HepG2 (cell line): ENCODE results near the gene WWC1. TPM values are rescaled to one million over a fixed set of nuclear protein-coding genes. Genes with fewer than 3 reads are reported as not detected.
A peak's percentile ranks its signal among the peaks of the same experiment; 100 is the strongest.

Experiments used
- ATAC-seq: fragments of 200-7000 bp; cut with Tn5 transposase; 3 replicates; pipeline ENCODE4 v1.9.1; 2020; ENCODE audit warnings: mild to moderate bottlenecking, moderate library complexity
- BruUV-seq: library from RNA; stranded (reverse); fragments of 400-500 nt; replicated peaks from 2 replicates; lab custom pipeline; 2021; lab: Mats Ljungman, UMichigan
- CTCF ChIA-PET: fragments of 300-600 bp; formaldehyde crosslinking; extraction: SDS; loops from one replicate; lab custom pipeline; 2021; ENCODE audit warnings: low total read pairs, inconsistent platforms, low intra/inter-chr PET ratio; lab: Yijun Ruan, JAX
- POLR2A ChIA-PET: fragments of 350-600 bp; sonication (Branson Sonifier 250); formaldehyde crosslinking; loops from one replicate; lab custom pipeline; 2020; ENCODE audit warnings: antibody characterized with exemption, inconsistent platforms; lab: Yijun Ruan, JAX
- DNase-seq: peaks from one replicate; pipeline ENCODE4 v3.0.0-alpha.2; 2015; ENCODE audit warnings: low spot score
- FAIRE-seq: peaks from 3 replicates; lab custom pipeline; 2011; peaks lifted over from hg19 to GRCh38; lab: Jason Lieb, UNC
- H2AFZ ChIP-seq: one replicate; pipeline ENCODE4 v1.6.1; 2011; ENCODE audit warnings: low read length, inconsistent platforms
- H3K27ac ChIP-seq: fragments of 300-600 bp; 3 replicates; pipeline ENCODE4 v1.8.0; 2011; ENCODE audit warnings: mixed run types, mild to moderate bottlenecking, mixed read lengths, low read length, inconsistent platforms; ENCODE audit not compliant: insufficient read depth; ENCODE audit errors: extremely low read length
- H3K27me3 ChIP-seq, 2 experiments: fragments of 200-600 bp in 1 of 2; 2 replicates in 1 of 2; 3 replicates in 1 of 2; pipeline versions ENCODE4 v1.6.0 to v1.8.0; 2011; ENCODE audit warnings: low read length in 2 of 2, mild to moderate bottlenecking in 2 of 2, moderate library complexity in 2 of 2, inconsistent platforms in 1 of 2; ENCODE audit not compliant: insufficient read depth in 2 of 2, control insufficient read depth in 1 of 2
- H3K36me3 ChIP-seq, 2 experiments: fragments of 200-600 bp in 1 of 2; replicated peaks in 1 of 2; 2 replicates in 1 of 2; 3 replicates in 1 of 2; pipeline versions ENCODE4 v1.5.1 to v1.8.0; 2011; ENCODE audit warnings: low read length in 2 of 2, inconsistent platforms in 1 of 2; ENCODE audit not compliant: insufficient read depth in 2 of 2, control insufficient read depth in 1 of 2
- H3K4me1 ChIP-seq: 2 replicates; pipeline ENCODE4 v1.5.1; 2012; ENCODE audit warnings: low read length, inconsistent platforms; ENCODE audit not compliant: insufficient read depth
- H3K4me2 ChIP-seq: 2 replicates; pipeline ENCODE4 v1.6.0; 2011; ENCODE audit warnings: low read depth, low read length, inconsistent platforms
- H3K4me3 ChIP-seq, 3 experiments: fragments of 200-600 bp in 1 of 3; sonication (generic), shearing (Covaris generic) in 1 of 3; replicated peaks in 1 of 3; 2 replicates each; pipeline ENCODE4 v1.5.1; 2011 to 2016; ENCODE audit warnings: low read length in 3 of 3, inconsistent platforms in 2 of 3, low read depth in 2 of 3, mild to moderate bottlenecking in 2 of 3, control low read depth in 1 of 3, mixed read lengths in 1 of 3; ENCODE audit not compliant: insufficient read depth in 1 of 3
- H3K79me2 ChIP-seq: one replicate; pipeline ENCODE4 v1.6.1; 2011; ENCODE audit warnings: low read length, inconsistent platforms; ENCODE audit not compliant: insufficient read depth
- H3K9ac ChIP-seq: 2 replicates; pipeline ENCODE4 v1.6.0; 2011; ENCODE audit warnings: mild to moderate bottlenecking, low read depth, low read length, inconsistent platforms; ENCODE audit not compliant: insufficient read depth
- H3K9me3 ChIP-seq: 2 replicates; pipeline ENCODE4 v1.5.1; 2012; ENCODE audit warnings: mild to moderate bottlenecking, low read length
- H4K20me1 ChIP-seq: 2 replicates; pipeline ENCODE4 v1.6.0; 2011; ENCODE audit warnings: inconsistent platforms, mild to moderate bottlenecking, low read length, moderate library complexity; ENCODE audit not compliant: insufficient read depth
- JDP2 ChIP-seq: sonication (generic); formaldehyde crosslinking; IDR thresholded peaks from 2 replicates; pipeline ENCODE4 v1.8.1; 2022; ENCODE audit warnings: missing genetic modification reagents, borderline replicate concordance
- MAFF ChIP-seq: IDR thresholded peaks from 2 replicates; pipeline ENCODE4 v1.6.1; 2011; ENCODE audit warnings: low read depth, low read length, improper control_type of control experiment
- MAFK ChIP-seq, 2 experiments: IDR thresholded peaks in 1 of 2; conservative IDR thresholded peaks in 1 of 2; 2 replicates each; pipeline ENCODE4 v1.6.1; 2011; ENCODE audit warnings: improper control_type of control experiment in 2 of 2, low read length in 2 of 2
- RXRA ChIP-seq: sonication (generic); formaldehyde crosslinking; IDR thresholded peaks from 2 replicates; pipeline ENCODE4 v1.5.1; 2020; ENCODE audit warnings: missing genetic modification reagents
- SP1 ChIP-seq, 2 experiments: fragments of 450-650 bp in 1 of 2; sonication (generic) in 1 of 2; formaldehyde crosslinking in 1 of 2; IDR thresholded peaks; 2 replicates each; pipeline versions ENCODE4 v1.4.0 to v1.6.1; 2016 to 2020; ENCODE audit warnings: missing genetic modification reagents in 1 of 2
- ZBTB38 ChIP-seq: sonication (generic); formaldehyde crosslinking; IDR thresholded peaks from 2 replicates; pipeline ENCODE4 v1.5.1; 2020; ENCODE audit warnings: mild to moderate bottlenecking, missing genetic modification reagents
- ZNF12 ChIP-seq: sonication (generic); formaldehyde crosslinking; IDR thresholded peaks from 2 replicates; pipeline ENCODE4 v1.5.0; 2020; ENCODE audit warnings: missing genetic modification reagents
- ZNF263 ChIP-seq: sonication (generic); formaldehyde crosslinking; IDR thresholded peaks from 2 replicates; pipeline ENCODE4 v1.4.0; 2020; ENCODE audit warnings: missing genetic modification reagents
- WGBS: methylation state at CpG from one replicate; pipeline ENCODE4 v1.1.6; 2017; ENCODE audit warnings: low lambda C conversion rate; 5-methylcytosine and 5-hydroxymethylcytosine counted together
- in situ Hi-C: cut with HindIII; loops from 2 replicates; pipeline ENCODE4 v1.10.0; 2017; ENCODE audit warnings: low pct_unique_long_range_greater_than_20kb; ENCODE audit not compliant: extremely low pct_ligation_motif_present
- intact Hi-C: fragments of 100-400 bp; cut with micrococcal nuclease; formaldehyde crosslinking; loops from one replicate; pipeline ENCODE4 v1.10.0; 2022; ENCODE audit not compliant: unreplicated experiment
- polyA plus RNA-seq, 8 experiments: library from polyadenylated mRNA; depleted of rRNA in 3 of 8; stranded (reverse) in 7 of 8; unstranded in 1 of 8; fragments of >200 nt; fragmentation: Illumina TruSeq in 4 of 8; extraction: Trizol in 4 of 8; gene quantifications; 2 replicates each; pipeline versions ENCODE4 v1.2.1 to v1.2.3, GENCODE V29; 2011 to 2016; ENCODE audit warnings: low read depth in 4 of 8, missing spikeins in 1 of 8, mixed read lengths in 1 of 8; ENCODE audit not compliant: insufficient read depth in 1 of 8
- total RNA-seq, 5 experiments: library from RNA; depleted of rRNA; stranded (reverse); fragments of >200 nt; fragmentation: Illumina TruSeq; extraction: Trizol; gene quantifications; 2 replicates each; pipeline ENCODE4 v1.2.3, GENCODE V29; 2016; ENCODE audit warnings: low read depth in 1 of 5
- TF ChIP-seq, protein P1 (sequence below): sonication (generic); formaldehyde crosslinking; IDR thresholded peaks from 2 replicates; pipeline ENCODE4 v1.4.0; 2020; ENCODE audit warnings: missing genetic modification reagents

WWC1 gene
- total and polyA plus RNA-seq, 2 of the 13 experiments (the other 11 are each of a cell fraction or from before 2014, with no cell fraction given), result 8.3 to 17.9 TPM

DNA sequence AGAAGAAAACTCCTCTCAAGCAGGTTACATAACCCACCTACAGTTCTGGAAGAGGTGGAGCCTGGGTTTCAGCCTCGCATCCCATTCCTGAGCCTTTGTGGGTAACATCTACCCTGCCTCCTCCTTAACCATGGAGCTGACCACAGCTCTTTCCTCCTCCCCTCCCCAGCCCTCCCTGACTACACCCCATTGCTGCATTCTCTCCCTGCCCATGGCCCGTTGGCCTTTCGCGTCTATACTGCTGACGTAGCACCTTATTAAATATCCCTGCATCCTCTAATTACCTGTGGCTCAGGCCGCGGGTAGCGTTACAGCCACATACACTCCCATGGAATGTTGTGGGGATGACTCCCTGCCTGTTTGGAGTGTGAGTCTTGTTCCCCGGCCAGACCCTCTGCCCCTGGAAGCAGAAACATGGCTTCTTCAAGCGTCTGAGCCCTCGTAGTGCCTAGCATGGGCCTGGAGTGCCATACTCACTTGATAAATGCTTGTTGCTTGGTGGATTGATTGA is 72.8 kb downstream of the WWC1 start:
- FAIRE-seq, result no peak
- Histone ChIP-seq H3K4me3 (peak overlapping the region; percentile 1 to 63 (median 14)), H2AFZ (no peak overlapping the region), H3K36me3 (no peaks in the 10 kb centered on the region), H3K9me3 (no peaks in the 10 kb centered on the region), H3K79me2 (no peaks in the 10 kb centered on the region)
- in situ Hi-C loops, result no loop called here
- no peak for DNase-seq
- CTCF ChIA-PET, result no interaction called here
- WGBS, result 29% methylated on average over 11 of the region's 11 CpGs
- POLR2A ChIA-PET, result interaction anchor here (0.9 to 2.6 kb wide), 4 partner anchors 35 to 94 kb away, joined by 3 to 9 read pairs (median 8); no protein-coding TSS in a partner anchor
- TF ChIP-seq ZBTB38 (CRISPR knock-in tag) (peak; percentile 59; the same call in 1 of the 2 replicates), MAFK (conservative IDR thresholded peaks at IDR 0.05 in 1 of 2, IDR thresholded peaks at IDR 0.05 in 1 of 2; ENCODE audit: low read length in 2 of 2) (peak; percentile 80 to 85; a peak in 3 of 4 replicates), JDP2 (CRISPR knock-in tag) (no peak), ZNF263 (CRISPR knock-in tag) (peak; percentile 87), ZNF12 (CRISPR knock-in tag) (no peak), SP1 (IDR thresholded peaks at IDR 0.05) (no peak), SP1 (CRISPR knock-in tag; IDR thresholded peaks at IDR 0.05) (no peak), MAFF (peak; percentile 78), RXRA (0 out of 2 replicates have a peak, but pooled peaks have one; percentile 7)
- TF ChIP-seq, protein P1, sequence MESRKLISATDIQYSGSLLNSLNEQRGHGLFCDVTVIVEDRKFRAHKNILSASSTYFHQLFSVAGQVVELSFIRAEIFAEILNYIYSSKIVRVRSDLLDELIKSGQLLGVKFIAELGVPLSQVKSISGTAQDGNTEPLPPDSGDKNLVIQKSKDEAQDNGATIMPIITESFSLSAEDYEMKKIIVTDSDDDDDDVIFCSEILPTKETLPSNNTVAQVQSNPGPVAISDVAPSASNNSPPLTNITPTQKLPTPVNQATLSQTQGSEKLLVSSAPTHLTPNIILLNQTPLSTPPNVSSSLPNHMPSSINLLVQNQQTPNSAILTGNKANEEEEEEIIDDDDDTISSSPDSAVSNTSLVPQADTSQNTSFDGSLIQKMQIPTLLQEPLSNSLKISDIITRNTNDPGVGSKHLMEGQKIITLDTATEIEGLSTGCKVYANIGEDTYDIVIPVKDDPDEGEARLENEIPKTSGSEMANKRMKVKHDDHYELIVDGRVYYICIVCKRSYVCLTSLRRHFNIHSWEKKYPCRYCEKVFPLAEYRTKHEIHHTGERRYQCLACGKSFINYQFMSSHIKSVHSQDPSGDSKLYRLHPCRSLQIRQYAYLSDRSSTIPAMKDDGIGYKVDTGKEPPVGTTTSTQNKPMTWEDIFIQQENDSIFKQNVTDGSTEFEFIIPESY (CRISPR knock-in tag), result peak; percentile 38; the same call in 1 of the 2 replicates
- TF ChIP-seq, all 625 proteins: peak for 6
- H3K27me3 ChIP-seq, result no peaks in the 10 kb centered on the region
- H3K9ac ChIP-seq, result peak overlapping the region; percentile 45; the same call in 1 of the 2 replicates
- no TSS peak for BruUV-seq
- H3K27ac ChIP-seq, result peak overlapping the region; percentile 51
- ATAC-seq, result peak; percentile 7; the same call in 2 of the 3 replicates
- H3K4me2 ChIP-seq, result peak overlapping the region; percentile 82
- intact Hi-C loops, result no loop called here
- H4K20me1 ChIP-seq, result no peaks in the 10 kb centered on the region
- H3K4me1 ChIP-seq, result peaks cover 59% of the 10 kb centered on the region
